CD14-positive monocyte (primary cell): ENCODE results near the gene IL18R1. TPM values are rescaled to one million over a fixed set of nuclear protein-coding genes. Genes with fewer than 3 reads are reported as not detected.

Experiments used
- DNase-seq, 3 donors: peaks; one replicate each; pipeline ENCODE4 v3.0.0-alpha.2; 2011 to 2022
- H2AFZ ChIP-seq: 2 replicates; pipeline ENCODE4 v1.6.0; 2012; ENCODE audit warnings: mild to moderate bottlenecking, low read depth, low read length, inconsistent platforms; ENCODE audit not compliant: insufficient read depth, poor library complexity, severe bottlenecking
- H3K27ac ChIP-seq, 2 donors: 1 replicate in 1 of 2; 2 replicates in 1 of 2; pipeline ENCODE4 v1.5.1; 2012 to 2013; ENCODE audit warnings: low read length in 2 of 2, control low read depth in 1 of 2, inconsistent platforms in 1 of 2, low read depth in 1 of 2, mild to moderate bottlenecking in 1 of 2
- H3K27me3 ChIP-seq, 2 donors: one replicate each; pipeline versions ENCODE4 v1.6.0 to v1.6.1; 2011 to 2013; ENCODE audit warnings: low read length in 2 of 2; ENCODE audit not compliant: control insufficient read depth in 2 of 2, insufficient read depth in 2 of 2
- H3K36me3 ChIP-seq, 2 donors: replicated peaks in 1 of 2; 1 replicate in 1 of 2; 2 replicates in 1 of 2; pipeline versions ENCODE4 v1.5.1 to v1.6.1; 2012 to 2013; ENCODE audit warnings: low read length in 2 of 2, control low read depth in 1 of 2, inconsistent platforms in 1 of 2, mild to moderate bottlenecking in 1 of 2; ENCODE audit not compliant: insufficient read depth in 2 of 2, control insufficient read depth in 1 of 2
- H3K4me1 ChIP-seq, 2 donors: 1 replicate in 1 of 2; 2 replicates in 1 of 2; pipeline versions ENCODE4 v1.5.1 to v1.6.1; 2012 to 2013; ENCODE audit warnings: low read length in 2 of 2, control low read depth in 1 of 2, inconsistent platforms in 1 of 2, mild to moderate bottlenecking in 1 of 2, moderate library complexity in 1 of 2; ENCODE audit not compliant: insufficient read depth in 2 of 2, control insufficient read depth in 1 of 2
- H3K4me2 ChIP-seq: replicated peaks from 2 replicates; pipeline ENCODE3; 2012; ENCODE audit warnings: low read length, moderate library complexity, mild to moderate bottlenecking; ENCODE audit not compliant: poor library complexity, severe bottlenecking; ENCODE audit errors: extremely low read depth
- H3K4me3 ChIP-seq, 3 experiments: fragments of 200-600 bp in 1 of 3; sonication (generic) in 1 of 3; replicated peaks in 1 of 3; 1 replicate in 2 of 3; 2 replicates in 1 of 3; pipeline ENCODE4 v1.5.1; 2011 to 2013; ENCODE audit warnings: low read length in 3 of 3, mild to moderate bottlenecking in 3 of 3, control low read depth in 2 of 3, low read depth in 2 of 3, inconsistent platforms in 1 of 3, moderate library complexity in 1 of 3
- H3K79me2 ChIP-seq: 2 replicates; pipeline ENCODE4 v1.6.0; 2012; ENCODE audit warnings: mild to moderate bottlenecking, control low read depth, inconsistent platforms, low read length, moderate library complexity; ENCODE audit not compliant: insufficient read depth
- H3K9ac ChIP-seq: 2 replicates; pipeline ENCODE4 v1.6.0; 2017; ENCODE audit warnings: low read length, mild to moderate bottlenecking; ENCODE audit not compliant: insufficient read depth, poor library complexity, severe bottlenecking
- H3K9me3 ChIP-seq, 2 donors: replicated peaks in 1 of 2; 1 replicate in 1 of 2; 2 replicates in 1 of 2; pipeline versions ENCODE4 v1.5.1 to v1.6.1; 2012 to 2013; ENCODE audit warnings: low read length in 2 of 2, control low read depth in 1 of 2; ENCODE audit not compliant: control insufficient read depth in 1 of 2, insufficient read depth in 1 of 2
- H4K20me1 ChIP-seq: 2 replicates; pipeline ENCODE4 v1.6.0; 2012; ENCODE audit warnings: mild to moderate bottlenecking, low read length, control low read depth, moderate library complexity; ENCODE audit not compliant: insufficient read depth
- H3K27ac Mint-ChIP-seq, 7 donors: one replicate each; pipeline ENCODE4 v1.8.0; 2020; ENCODE audit warnings: mild to moderate bottlenecking in 7 of 7, mixed read lengths in 7 of 7, moderate library complexity in 6 of 7, inconsistent platforms in 2 of 7
- H3K27me3 Mint-ChIP-seq, 3 donors: one replicate each; pipeline ENCODE4 v1.8.0; 2021 to 2022; ENCODE audit warnings: low read depth in 3 of 3, mild to moderate bottlenecking in 3 of 3, mixed read lengths in 3 of 3, moderate library complexity in 3 of 3, inconsistent platforms in 1 of 3
- H3K36me3 Mint-ChIP-seq, 2 donors: one replicate each; pipeline ENCODE4 v1.8.0; 2020; ENCODE audit warnings: mixed read lengths in 2 of 2, inconsistent platforms in 1 of 2, mild to moderate bottlenecking in 1 of 2
- H3K4me1 Mint-ChIP-seq: one replicate; pipeline ENCODE4 v1.8.0; 2020; ENCODE audit warnings: mild to moderate bottlenecking, mixed read lengths
- H3K4me3 Mint-ChIP-seq, 2 donors: one replicate each; pipeline ENCODE4 v1.8.0; 2020; ENCODE audit warnings: mild to moderate bottlenecking in 2 of 2, mixed read lengths in 2 of 2, moderate library complexity in 1 of 2
- H3K9me3 Mint-ChIP-seq, 7 donors: one replicate each; pipeline ENCODE4 v1.8.0; 2020 to 2022; ENCODE audit warnings: mixed read lengths in 7 of 7, mild to moderate bottlenecking in 6 of 7, moderate library complexity in 6 of 7, inconsistent platforms in 2 of 7
- CTCF ChIP-seq: fragments of 200-600 bp; IDR thresholded peaks from one replicate; pipeline ENCODE4 v1.8.0; 2022; ENCODE audit warnings: antibody characterized with exemption, mild to moderate bottlenecking
- WGBS: methylation state at CpG from one replicate; pipeline ENCODE4 v1.1.5; 2013; ENCODE audit warnings: missing lambda C conversion rate; ENCODE audit not compliant: insufficient coverage; 5-methylcytosine and 5-hydroxymethylcytosine counted together
- intact Hi-C, 2 donors: fragments of 100-400 bp; cut with micrococcal nuclease; formaldehyde crosslinking; loops; one replicate each; pipeline versions ENCODE4 v1.15.0 to v1.15.1; 2023
- polyA plus RNA-seq, 3 donors: library from polyadenylated mRNA; depleted of rRNA in 1 of 3; unstranded in 2 of 3; stranded (reverse) in 1 of 3; fragments of 300-500 nt in 2 of 3; fragments of >200 nt in 1 of 3; fragmentation: Illumina TruSeq in 2 of 3; gene quantifications; 1 replicate in 2 of 3; 2 replicates in 1 of 3; pipeline ENCODE4 v1.2.3, GENCODE V29; 2012 to 2021

IL18R1 gene
- polyA plus RNA-seq, 3 donors, result 0.03 to 0.15 (median 0.11) TPM

DNA sequence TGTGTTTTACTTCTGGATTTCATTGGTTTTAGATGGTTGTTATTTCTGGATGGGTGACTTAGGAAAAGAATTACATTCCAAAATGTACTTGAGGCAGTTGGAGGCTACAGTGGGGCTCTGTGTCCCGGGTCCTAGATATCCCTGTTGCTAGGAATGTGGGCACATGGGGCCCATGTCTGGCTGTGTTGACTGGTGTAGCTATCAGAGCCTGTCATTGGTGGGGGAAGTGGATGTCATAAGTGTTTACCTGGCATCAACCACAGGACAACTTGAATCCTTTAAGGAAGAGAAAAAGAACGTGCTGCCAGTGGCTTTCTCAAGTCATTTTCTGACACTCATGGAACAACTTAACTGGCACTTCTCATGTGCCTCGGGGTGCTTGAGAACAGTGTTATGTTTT lies 30.4 kb downstream of the IL18R1 start:
- peaks cover 9 to 21% (median 19%) of the 10 kb centered on the region in 7 donors for H3K9me3 Mint-ChIP-seq
- Histone ChIP-seq H3K4me3 (no peak overlapping the region), H3K4me1 (no peaks in the 10 kb centered on the region), H3K27me3 (no peaks in the 10 kb centered on the region), H3K9ac (no peak overlapping the region), H2AFZ (no peak overlapping the region), H3K4me2 (no peak overlapping the region), H3K27ac (no peak overlapping the region), H4K20me1 (no peaks in the 10 kb centered on the region), H3K36me3 (no peaks in the 10 kb centered on the region), H3K9me3 (peaks cover 8 to 12% of the 10 kb centered on the region in 2 donors), H3K79me2 (no peaks in the 10 kb centered on the region)
- no peak for DNase-seq
- TF ChIP-seq CTCF, result no peak
- no peaks in the 10 kb centered on the region for H3K36me3 Mint-ChIP-seq
- H3K27ac Mint-ChIP-seq, result no peak overlapping the region
- WGBS, result 100% methylated on average over 1 of the region's 3 CpGs
- no peaks in the 10 kb centered on the region for H3K4me1 Mint-ChIP-seq
- no peak overlapping the region for H3K4me3 Mint-ChIP-seq
- no peaks in the 10 kb centered on the region for H3K27me3 Mint-ChIP-seq
- intact Hi-C loops, result no loop called here

- 83% methylated on average over 2 of the region's 3 CpGs for WGBS
- Histone ChIP-seq H3K36me3 (no peaks in the 10 kb centered on the region), H3K27ac (no peak overlapping the region), H3K9ac (no peak overlapping the region), H3K4me2 (no peak overlapping the region), H3K79me2 (no peaks in the 10 kb centered on the region), H3K4me3 (no peak overlapping the region), H3K9me3 (peaks cover 8 to 12% of the 10 kb centered on the region in 2 donors), H4K20me1 (no peaks in the 10 kb centered on the region), H3K27me3 (no peaks in the 10 kb centered on the region), H3K4me1 (no peaks in the 10 kb centered on the region), H2AFZ (no peak overlapping the region)
- Mint-ChIP-seq H3K9me3 (peaks cover 7 to 18% (median 15%) of the 10 kb centered on the region in 7 donors), H3K36me3 (no peaks in the 10 kb centered on the region), H3K4me3 (no peak overlapping the region), H3K27ac (no peak overlapping the region), H3K27me3 (no peaks in the 10 kb centered on the region), H3K4me1 (no peaks in the 10 kb centered on the region)
- TF ChIP-seq CTCF, result no peak
- DNase-seq, result no peak
- intact Hi-C loops, result no loop called here
These were observed 31.4 kb downstream of the IL18R1 start for GRCh38 chr2:102386867-102387541.
